Stimulated activated CD4-positive, alpha-beta T cell treated with anti-CD3 and anti-CD28 coated beads, Interleukin-4, amount 100 ng/mL, for 48 hours (primary cell): Measurements from ENCODE around the gene ALAS1.

Source experiments
- DNase-seq, 2 donors: peaks; one replicate each; pipeline ENCODE4 v3.0.0-alpha.2; 2020; ENCODE audit warnings: low read depth in 2 of 2

The ALAS1 gene

GRCh38 chr3:52198643-52199608, 966 bp downstream of the ALAS1 start:
- no peak for DNase-seq

- no peak for DNase-seq
Observed at GRCh38 chr3:52200981-52201679, 3.2 kb downstream of the ALAS1 start.

- no peak for DNase-seq
Observed at GRCh38 chr3:52202384-52203077, 4.6 kb downstream of the ALAS1 start.

GRCh38 chr3:52203701-52204100, 5.7 kb downstream of the ALAS1 start:
- no peak for DNase-seq

GRCh38 chr3:52204337-52205073, 6.5 kb downstream of the ALAS1 start:
- DNase-seq: no peak

GRCh38 chr3:52205727-52206372, 7.9 kb downstream of the ALAS1 start:
- DNase-seq: no peak

- DNase-seq: no peak
Observed at GRCh38 chr3:52208556-52208955, 10.6 kb downstream of the ALAS1 start.

GRCh38 chr3:52210037-52210436, 12.1 kb downstream of the ALAS1 start:
- DNase-seq: no peak

- DNase-seq: no peak
Observed at GRCh38 chr3:52210550-52211046, 12.6 kb downstream of the ALAS1 start.

GRCh38 chr3:52211268-52211891, 13.4 kb downstream of the ALAS1 start:
- no peak for DNase-seq

- no peak for DNase-seq
Observed at GRCh38 chr3:52213005-52213404, 15.0 kb downstream of the ALAS1 start.

GRCh38 chr3:52213901-52214300, 15.9 kb downstream of the ALAS1 start:
- no peak for DNase-seq

- DNase-seq: no peak
Observed at GRCh38 chr3:52215351-52215750, 17.4 kb downstream of the ALAS1 start.

- DNase-seq: no peak
Observed at GRCh38 chr3:52216585-52217408, 18.8 kb downstream of the ALAS1 start.

GRCh38 chr3:52217409-52217805, 19.4 kb downstream of the ALAS1 start:
- no peak for DNase-seq

GRCh38 chr3:52218026-52218425, 20.1 kb downstream of the ALAS1 start:
- no peak for DNase-seq

- DNase-seq: no peak
Observed at GRCh38 chr3:52218454-52218853, 20.5 kb downstream of the ALAS1 start.

- DNase-seq: no peak
Observed at GRCh38 chr3:52218937-52219650, 21.1 kb downstream of the ALAS1 start.
